NCI-H82 treated with DMSO at 0.1 percent for 48 hours (cell line): ENCODE data around the gene MPO.

ENCODE experiments used
- DNase-seq: peaks from one replicate; lab custom pipeline; 2025; ENCODE audit not compliant: unreplicated experiment; lab: John Stamatoyannopoulos, UW

MPO gene

GRCh38 chr17:58320163-58320558 is 39.4 kb upstream of the MPO start:
- DNase-seq, result no peak

GRCh38 chr17:58319173-58320162 is 38.7 kb upstream of the MPO start:
- DNase-seq, result no peak

GRCh38 chr17:58318627-58319172 is 38.0 kb upstream of the MPO start:
- DNase-seq, result no peak

- no peak for DNase-seq
Observed at GRCh38 chr17:58318065-58318481, 37.3 kb upstream of the MPO start.

DNA sequence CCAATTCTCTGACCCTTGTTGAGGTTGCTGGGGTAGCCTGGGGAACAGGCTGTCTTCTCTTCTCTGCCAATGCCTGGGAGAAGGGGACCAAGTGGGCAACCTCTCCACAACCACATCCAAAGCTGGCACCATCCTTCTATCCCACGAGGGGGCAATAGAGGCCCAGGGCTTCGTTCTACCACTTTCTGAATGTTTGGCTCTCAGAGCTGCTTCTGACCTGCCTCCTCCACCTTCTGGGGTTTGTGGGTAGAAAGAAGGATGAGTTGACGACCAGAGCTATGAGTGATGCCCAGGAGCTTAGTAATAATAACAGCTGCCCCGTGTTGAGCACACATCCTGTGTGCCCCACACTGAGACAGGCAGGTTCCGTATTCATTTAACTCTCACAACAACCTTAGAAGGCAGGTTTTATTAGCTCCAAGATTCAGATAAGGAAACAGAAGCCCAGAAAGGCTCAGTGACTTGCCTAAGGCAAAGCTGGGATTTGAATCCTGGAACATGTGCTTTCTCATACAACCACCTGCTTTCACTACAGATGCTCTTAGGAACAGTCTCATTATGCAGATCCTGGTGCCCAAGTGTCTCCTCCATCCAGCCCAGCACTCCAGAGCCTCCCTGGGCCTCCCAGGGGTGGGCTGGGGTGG is 36.8 kb upstream of the MPO start:
- peak; percentile 48 for DNase-seq

DNA sequence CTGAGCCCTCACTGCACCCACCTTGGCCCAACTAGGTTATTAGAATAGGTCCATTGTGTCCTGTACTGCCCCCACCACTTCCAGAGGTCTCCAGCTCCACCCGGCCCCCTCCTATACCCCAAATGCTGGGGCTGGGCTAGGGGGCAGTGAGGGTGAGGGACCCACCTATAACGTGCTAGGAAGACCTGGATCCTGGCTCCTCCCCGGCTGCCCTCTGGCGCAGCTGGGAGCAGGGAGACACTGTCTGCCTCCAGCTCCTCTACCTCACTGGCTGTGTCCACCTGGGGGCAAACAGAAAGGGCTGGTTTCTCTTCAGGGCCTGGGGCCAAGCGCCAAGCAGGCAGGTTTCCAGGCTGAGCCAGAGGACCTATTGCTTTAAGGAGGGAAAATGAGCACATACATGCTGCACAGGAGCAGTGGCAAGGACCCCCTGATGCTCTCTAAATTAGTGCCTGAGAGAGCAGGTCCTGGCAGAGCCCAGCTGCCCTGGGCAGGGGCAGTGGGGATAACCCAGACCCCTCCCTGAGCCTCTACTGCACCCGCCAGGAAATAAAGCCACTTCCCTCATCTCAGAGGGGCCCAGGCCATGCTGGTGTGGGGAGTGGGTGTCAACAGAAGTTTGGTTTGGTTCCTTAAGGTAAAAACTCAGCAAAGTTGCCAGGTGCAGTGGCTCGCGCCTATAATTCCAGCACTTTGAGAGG is 35.7 kb upstream of the MPO start:
- DNase-seq, result no peak

DNA sequence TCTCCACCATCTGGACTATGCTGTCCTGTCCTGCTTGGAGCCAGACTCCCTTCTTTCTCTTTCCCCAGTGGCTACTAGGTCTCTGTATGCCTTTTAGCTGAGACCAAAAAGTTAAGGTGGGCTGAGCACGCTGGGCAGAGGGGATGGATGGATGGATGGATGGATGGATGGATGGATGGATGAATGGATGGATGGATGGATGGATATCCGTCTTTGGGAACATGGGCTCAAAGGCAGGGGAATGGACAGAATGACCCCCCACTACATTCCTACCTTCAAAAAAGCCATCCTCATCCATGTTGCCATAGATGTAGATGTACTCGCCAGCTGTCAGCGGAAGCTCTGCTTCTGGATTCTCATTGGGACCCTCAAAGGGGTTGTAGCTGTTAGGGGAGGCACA is 35.0 kb upstream of the MPO start:
- no peak for DNase-seq

DNA sequence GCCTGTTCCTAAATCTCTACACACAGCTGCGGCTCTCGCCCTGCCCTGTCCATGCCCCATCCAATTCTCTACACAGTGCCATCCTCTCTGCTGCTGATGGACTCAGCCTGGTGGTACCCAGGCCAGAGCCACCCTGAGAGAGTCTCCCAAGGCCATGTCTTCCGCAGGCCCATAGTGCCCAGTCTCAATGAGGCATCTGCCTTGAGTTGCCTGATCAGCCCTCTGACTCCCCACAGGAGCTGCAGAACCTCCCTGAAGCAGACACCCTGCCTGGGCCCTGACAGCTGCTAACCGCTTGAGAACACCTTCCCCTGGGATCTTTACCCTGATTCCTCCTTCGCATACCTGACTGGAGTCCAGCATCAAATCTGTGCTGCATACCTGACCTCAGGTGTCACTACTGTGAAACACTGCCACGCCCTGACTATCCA is 34.6 kb upstream of the MPO start:
- no peak for DNase-seq

DNA sequence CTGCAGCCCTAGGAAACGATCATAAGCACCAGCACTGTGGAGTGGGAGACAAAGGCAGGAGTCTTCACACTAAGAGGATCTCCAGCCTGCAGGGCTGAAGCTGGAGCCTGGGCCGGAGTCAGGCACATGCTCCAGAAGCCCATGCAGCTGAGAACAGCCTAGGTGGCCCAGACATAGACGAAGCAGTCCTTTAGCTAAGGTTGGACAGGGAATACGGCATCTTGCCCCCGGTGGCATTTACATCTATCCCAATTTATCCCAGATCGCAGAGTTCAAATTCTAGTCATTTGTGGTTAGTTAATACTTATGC is 33.9 kb upstream of the MPO start:
- DNase-seq, result no peak

DNA sequence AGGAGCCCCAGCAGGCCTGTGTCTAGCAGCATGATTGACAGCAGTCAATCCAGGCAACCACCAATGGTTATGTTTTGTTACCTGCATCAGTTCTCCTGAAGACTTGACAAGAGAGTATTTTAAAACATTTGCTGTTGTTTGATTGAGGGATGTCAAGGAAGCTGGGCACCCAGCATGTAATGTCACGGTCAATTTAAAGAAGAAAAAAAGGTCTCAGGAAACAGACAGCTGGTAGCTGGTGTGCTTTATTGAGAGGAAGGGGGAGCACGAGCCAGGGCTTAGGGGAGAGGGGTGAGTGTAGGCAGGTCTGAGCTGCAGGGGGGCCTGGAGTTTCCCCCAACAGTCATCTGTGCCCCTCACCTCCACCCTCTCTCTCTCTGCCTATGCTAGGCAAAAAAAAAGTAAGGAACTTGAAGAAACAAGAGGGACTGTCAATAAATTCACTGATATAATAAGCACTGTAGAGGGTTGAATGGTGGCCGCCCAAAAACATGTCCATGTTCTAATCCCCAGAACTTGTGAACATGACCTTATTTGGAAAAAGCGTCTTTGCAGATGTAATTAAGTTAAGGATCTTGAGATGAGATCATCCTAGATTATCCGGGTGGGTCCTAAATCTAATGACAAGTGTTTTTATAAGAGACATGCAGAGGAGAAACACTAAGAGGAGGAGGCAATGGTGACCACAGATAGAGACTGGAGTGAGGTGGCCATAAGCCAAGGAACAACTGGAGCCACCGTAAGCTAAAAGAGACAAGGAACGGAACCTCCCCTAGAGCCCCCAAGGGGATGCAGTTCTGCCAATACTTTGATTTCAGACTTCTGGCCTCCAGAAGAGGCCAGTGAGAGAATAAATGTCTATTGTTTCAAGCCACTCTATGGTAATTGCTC is 33.3 kb upstream of the MPO start:
- peak; percentile 97 for DNase-seq

DNA sequence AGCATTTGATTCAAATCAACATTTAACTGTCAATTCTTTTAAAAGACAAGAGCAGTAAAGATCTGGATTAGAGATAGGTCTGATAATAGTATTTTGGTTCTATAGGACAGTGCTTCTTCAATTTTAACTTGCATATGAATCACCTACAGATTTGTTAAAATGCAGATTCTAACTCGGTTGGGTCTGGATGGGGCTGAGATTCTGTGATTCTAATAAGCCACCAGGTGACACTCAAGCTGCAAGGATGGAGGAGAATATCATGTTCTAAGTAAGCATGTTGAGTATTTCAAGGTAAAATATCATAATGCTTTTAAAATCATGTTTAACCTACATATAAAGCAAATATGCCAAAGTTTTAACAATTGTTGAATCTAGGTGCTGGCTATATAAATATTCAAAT is 32.1 kb upstream of the MPO start:
- no peak for DNase-seq

DNA sequence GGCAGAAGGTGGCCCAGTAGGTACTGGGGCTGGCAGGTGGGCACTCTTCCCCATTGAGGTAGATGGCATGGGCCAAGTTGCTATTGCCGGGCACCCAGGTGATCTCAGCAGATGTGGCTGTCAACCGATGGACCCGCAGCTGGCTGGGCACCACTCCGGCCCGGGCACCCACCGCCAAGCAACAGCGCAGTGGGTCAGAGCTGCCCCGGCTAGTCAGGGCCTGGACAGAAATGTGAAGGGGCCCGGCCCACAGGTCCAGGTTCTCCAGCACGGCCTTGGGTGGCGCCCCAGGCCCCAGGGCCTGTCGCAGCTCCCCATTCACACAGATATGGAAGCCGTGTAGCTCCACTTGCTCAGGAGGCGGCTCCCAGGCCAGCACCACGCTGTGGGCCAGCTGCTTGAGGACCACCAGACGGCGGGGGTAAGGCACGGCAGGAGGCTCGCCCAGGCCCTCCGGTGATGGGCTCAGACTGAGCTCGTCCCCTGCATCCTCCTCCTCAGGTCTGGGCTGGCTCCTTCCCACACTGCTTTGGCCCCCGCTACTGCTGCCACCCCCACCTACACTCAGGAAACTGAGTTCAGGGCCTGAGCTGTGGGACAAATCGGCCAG is 31.4 kb upstream of the MPO start:
- DNase-seq, result no peak

DNA sequence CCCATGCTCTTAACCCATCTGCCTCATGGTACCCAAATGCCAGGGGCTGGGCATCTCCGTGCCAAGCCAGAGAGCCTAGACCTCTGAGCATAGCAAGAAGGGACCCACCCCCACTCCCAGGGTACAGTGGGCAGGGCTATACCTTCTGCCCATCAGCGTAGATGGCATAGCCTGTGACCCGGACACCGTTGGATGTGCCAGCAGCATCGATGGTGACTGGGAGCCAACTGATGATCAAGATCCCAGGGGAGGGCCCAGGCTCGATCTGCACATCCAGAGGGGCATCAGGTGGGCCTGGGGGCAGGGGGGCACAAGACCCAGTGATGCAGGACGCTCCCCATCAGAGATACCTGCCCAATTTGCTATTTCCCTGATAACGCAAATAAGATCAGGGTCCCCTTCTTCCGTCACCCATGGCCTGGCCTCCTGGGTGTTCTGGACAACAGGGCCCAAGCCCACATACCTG is 30.7 kb upstream of the MPO start:
- no peak for DNase-seq

GRCh38 chr17:58310511-58311428 is 30.0 kb upstream of the MPO start:
- no peak for DNase-seq

GRCh38 chr17:58309918-58310259 is 29.2 kb upstream of the MPO start:
- DNase-seq, result no peak

GRCh38 chr17:58308985-58309917 is 28.5 kb upstream of the MPO start:
- DNase-seq, result no peak

DNA sequence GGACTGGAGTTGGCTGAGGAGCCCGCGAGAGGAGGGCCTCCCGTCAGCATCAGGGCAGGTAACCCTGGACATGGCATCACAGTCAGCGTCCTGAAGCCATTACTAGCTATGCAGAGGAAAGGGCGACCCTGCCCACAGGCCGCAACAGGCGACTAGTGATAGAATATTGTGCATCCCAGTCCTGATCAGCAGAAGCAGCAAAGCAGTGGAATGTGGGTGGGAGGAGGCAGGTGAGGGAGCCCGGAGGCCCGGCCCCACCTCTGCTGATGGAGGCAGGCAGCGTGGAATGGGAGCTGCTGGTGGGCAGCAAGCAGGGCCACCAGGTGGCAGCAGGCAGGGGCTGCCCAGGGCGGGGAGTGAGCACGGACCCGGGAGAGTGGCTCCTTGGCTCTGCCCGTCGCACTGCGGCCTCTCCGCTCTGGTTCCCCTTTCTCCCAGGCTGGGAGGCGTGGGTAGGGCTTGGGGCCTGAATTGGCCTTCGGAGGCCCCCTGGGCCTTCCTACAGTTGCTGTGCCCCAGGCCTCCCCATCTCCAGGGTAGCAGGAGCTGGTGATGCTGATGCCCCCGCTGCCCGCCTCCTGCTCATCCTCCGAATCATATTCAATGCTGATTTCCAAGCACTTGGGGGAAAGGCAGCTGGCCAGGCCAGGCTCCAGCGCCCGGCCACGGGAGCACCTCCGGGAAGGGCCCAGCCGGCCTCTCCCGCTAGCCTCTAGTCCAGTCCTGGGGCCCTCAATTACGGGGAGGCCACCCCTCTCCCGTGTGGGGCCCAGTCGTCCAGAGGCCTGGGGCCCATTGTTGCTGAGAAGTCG is 27.6 kb upstream of the MPO start:
- DNase-seq, result no peak
